HG02970 (cell line): ENCODE results near the gene SPDYE6.
"Not testable (repeated sequence)": the region's sequence is repeated elsewhere in the genome, so short reads cannot be mapped to it uniquely, and the experiment has no call there.

Experiments used
- ATAC-seq: cut with Tn5 transposase; IDR thresholded peaks from one replicate; pipeline ENCODE4 v1.9.1; 2021; ENCODE audit warnings: mild to moderate bottlenecking, moderate library complexity, moderate number of reproducible peaks; ENCODE audit not compliant: unreplicated experiment, low FRiP score

The SPDYE6 gene

GRCh38 chr7:102320181-102320580 is 36.1 kb downstream of the SPDYE6 start:
- no peak for ATAC-seq

DNA sequence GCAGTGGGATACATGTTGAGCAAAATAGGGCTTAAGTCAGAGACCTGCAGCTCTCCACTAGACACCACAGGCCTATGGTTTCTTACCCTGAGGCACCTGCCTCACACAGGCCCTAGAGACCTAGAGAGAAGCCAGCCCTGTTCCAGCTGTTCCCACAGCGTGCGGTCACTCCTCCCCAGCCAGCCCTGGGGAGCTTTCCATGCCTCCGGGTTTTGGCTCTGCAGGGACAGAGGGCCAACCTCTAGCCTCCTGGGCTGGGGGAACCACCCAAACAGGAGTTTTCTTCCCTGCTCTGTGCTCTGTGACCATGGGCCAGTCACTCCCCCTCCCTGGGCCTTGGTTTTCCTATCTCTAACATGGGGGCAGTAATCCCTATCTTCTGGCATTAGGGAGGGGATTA is 36.6 kb downstream of the SPDYE6 start:
- ATAC-seq = no peak

DNA sequence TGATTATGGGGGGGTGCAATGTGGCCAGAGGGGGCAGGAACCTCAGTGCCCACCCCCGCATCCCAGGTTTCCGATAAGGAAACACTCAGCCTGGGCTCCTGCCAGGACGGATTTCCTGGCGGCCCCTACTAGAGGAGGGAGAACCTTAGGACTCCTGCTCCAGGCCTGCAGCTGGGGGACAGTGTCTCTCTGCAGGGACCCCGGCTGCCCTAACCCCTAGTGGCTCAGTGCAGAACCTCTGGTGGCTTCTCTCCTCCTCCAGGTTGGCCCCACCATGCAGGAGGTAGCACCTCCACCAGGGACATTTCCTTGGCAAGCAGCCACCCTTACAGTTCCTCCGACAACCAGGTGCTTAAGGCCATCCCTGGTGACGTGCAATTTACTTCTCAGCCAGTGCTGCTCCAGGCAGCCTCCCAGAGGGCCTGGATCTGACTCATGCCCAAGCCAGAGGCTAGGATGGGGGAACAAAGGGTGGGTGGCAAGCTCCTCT is 37.7 kb downstream of the SPDYE6 start:
- no peak for ATAC-seq

DNA sequence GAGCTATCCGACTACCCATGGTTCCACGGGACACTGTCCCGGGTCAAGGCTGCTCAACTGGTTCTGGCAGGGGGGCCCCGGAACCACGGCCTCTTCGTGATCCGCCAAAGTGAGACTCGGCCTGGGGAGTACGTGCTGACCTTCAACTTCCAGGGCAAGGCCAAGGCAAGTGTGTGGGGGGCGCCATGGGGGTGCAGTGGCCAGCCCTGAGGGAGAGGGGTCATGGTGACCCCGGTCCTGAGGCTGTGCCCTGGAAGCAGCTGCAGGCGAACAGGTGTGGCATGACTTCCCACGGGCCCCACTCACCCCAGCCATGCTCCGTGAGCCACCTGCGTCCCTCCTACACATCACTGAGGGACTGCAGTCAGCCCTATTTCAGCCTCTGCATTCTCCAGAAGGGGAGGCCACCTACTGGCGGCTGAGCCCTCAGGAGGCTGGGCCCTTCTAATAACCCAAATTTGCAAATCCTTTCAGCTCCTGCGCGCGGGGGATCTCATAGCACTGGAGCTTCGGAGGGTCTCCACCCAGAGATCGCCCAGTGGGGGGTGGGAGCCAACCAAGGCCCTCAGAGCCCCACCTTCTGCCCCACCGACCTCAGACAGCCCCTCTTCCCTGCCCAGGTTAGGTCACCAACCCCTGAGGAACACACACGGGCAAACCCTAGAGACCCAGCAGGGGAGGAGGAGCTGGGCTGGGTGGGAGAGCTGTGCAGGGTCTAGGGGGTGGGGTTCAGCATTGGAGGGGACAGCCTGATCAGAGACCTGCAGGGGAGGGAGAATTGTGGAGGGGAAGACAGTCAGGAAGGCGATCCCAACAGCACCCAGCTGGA is 38.8 kb downstream of the SPDYE6 start:
- no peak for ATAC-seq

GRCh38 chr7:102313997-102314780 is 42.1 kb downstream of the SPDYE6 start:
- no peak for ATAC-seq

- ATAC-seq = no peak
Measured at GRCh38 chr7:102312317-102312716, 43.9 kb downstream of the SPDYE6 start.

- ATAC-seq = no peak
Measured at GRCh38 chr7:102310414-102310815, 45.8 kb downstream of the SPDYE6 start.

DNA sequence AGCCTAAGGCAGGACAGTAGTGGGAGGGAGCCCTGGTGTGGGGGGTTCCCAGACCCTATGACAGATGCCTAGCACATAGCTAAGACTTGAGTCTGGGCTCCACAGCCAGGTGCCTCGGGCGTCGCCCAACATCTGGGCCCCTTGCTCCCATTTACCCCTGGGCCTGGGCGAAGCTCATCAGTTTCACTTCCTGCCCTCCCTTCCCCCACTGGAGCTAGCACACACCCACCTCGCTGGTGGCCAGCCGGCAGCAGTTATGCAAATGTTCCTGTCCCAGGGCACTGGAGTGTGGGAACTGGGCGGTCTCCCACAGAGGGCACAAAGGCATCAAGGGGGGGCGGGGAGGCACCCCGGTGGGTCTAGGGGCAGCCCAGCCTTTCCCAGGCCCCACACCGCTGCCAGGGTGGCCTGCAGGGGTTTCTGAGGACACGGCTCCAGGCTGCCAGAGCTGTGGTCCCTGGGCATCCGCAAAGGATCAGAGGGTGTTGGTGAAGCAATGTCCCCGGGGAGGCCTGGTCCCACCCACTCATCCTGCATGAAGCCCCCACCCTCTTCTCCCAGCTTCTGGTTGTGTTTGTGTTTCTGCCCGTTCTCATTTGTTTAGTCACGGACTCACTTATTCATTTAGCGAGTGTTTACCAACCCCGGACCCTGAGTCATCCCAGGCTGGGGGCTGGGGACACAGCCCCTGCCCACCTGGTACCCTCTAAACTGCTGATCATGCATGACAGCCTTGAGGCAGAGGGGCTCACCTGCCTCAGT is 49.1 kb downstream of the SPDYE6 start:
- peak; percentile 68 for ATAC-seq

DNA sequence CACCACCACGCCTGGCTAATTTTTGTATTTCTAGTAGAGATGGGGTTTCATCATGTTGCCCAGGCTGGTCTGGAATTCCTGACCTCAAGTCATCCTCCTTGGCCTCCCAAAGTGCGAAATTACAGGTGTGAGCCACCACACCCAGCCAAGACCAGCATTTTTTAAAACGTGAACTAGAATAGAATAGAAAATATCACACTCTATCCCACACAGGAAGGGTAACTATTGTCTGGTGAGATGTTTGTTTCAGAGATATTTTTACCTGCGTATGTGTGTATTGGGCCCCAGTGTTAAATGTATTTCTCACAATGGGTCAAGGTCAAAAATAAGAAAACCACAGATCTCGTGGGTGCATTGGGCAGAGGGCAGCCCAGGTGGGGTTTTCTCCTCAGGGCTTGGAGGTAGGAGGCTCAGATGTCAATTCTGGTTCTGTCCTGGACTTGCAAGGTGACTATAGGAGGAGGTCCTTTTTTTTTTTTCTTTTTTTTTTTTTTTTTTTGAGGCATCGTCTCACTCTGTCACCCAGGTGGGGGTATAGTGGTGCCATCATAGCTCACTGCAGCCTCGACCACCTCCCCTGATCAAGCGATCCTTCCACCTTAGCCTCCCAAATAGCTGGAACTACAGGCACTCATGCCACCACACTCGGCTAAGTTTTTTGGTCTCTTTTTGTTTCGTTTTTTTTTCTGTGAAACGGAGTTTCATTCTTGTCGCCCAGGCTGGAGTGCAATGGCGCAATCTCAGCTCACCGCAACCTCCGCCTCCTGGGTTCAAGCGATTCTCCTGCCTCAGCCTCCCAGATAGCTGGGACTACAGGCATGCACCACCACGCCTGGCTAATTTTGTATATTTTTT is 50.6 kb downstream of the SPDYE6 start:
- ATAC-seq = no peak

GRCh38 chr7:102304668-102305067 is 51.6 kb downstream of the SPDYE6 start:
- ATAC-seq = no peak

DNA sequence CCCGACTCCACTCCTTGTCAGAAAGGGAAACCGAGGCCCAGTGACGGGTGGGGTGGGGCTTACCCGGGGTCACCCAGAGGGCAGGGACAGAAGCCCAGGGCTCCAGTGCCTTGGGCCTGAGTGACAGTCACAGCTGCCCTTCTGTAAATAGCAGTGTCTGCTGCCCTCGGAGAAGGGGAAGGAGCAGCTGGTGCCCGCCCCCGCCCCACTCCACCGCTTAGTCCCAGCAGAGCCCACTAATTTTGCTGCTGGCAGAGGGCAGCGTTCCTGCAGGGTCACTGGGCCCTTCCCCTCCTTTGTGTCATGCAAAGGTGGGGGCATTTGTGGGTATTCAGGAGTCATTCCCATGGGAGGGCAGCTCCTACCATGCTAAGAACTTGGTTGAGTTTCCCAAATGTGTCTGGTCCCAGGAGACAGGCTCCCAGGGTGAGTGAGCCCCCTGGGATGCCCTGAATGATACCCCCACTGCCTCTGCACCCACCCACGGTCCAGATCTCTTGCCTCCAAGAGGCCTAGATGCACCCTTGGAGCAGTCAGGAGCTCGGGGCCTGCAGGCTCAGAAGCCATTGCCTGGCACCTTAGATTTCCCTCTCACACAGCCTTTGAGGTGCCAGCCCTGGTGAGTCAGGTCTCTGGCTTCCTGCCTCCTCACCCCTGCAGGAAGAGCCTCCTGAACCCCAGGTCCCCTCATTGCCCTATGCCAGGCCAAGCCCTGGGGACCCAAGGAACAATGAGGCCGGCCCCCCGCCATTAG is 52.4 kb downstream of the SPDYE6 start:
- ATAC-seq = no peak

- ATAC-seq = no peak
Measured at GRCh38 chr7:102302025-102302424, 54.2 kb downstream of the SPDYE6 start.

- not testable (repeated sequence) for ATAC-seq
Measured at GRCh38 chr7:102301367-102301766, 54.9 kb downstream of the SPDYE6 start.

GRCh38 chr7:102300643-102301221 is 55.5 kb downstream of the SPDYE6 start:
- ATAC-seq = no peak

DNA sequence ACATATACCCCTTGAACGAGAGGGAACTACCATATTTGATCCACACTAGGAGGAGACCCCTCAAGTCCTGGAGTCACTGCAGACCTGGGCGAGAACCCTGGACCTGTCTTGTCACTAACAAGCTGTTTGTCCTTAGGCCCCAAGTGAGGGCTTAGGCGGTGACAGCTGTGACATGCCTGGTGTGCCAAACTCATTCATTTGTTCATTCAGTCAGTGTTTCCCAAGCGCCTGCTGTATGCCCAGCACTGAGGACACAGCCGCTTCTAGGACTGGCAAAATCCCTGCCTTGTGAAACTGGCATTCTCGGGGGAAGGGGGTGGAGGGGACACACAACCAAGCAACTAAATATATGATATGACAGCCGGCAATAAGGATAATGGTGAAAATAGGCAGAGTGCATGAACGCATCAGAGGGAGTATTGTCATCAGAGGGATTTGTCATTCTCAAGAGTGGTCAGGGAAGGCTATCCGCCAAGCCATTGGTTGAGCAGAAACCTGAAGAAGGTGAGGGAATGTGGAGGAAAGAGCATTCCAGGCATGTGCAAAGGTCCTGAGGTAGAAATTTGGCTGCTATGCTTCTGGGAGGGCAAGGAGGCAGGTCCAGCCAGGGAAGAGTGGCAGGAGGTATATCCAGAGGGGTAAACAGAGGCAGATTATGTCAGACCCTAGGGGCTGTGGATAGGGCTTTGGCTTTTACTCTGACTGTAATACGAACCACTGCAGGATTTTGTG is 58.6 kb downstream of the SPDYE6 start:
- ATAC-seq = no peak

GRCh38 chr7:102296514-102296913 is 59.7 kb downstream of the SPDYE6 start:
- ATAC-seq = no peak

- no peak for ATAC-seq
Measured at GRCh38 chr7:102296179-102296438, 60.1 kb downstream of the SPDYE6 start.
